Left kidney (tissue), 2 donors: ENCODE data around the gene SPRY1. TPM values are rescaled to one million over a fixed set of nuclear protein-coding genes. Genes with fewer than 3 reads are reported as not detected.

ENCODE experiments used
- DNase-seq: peaks from one replicate; pipeline ENCODE4 v3.0.0-alpha.2; 2013
- polyA plus RNA-seq: library from polyadenylated mRNA; unstranded; fragments of 120-200 nt; gene quantifications from one replicate; pipeline ENCODE4 v1.2.1, GENCODE V29; 2013; ENCODE audit not compliant: insufficient read length

SPRY1 gene
- polyA plus RNA-seq, 1 donor, result 84.1 TPM

DNA sequence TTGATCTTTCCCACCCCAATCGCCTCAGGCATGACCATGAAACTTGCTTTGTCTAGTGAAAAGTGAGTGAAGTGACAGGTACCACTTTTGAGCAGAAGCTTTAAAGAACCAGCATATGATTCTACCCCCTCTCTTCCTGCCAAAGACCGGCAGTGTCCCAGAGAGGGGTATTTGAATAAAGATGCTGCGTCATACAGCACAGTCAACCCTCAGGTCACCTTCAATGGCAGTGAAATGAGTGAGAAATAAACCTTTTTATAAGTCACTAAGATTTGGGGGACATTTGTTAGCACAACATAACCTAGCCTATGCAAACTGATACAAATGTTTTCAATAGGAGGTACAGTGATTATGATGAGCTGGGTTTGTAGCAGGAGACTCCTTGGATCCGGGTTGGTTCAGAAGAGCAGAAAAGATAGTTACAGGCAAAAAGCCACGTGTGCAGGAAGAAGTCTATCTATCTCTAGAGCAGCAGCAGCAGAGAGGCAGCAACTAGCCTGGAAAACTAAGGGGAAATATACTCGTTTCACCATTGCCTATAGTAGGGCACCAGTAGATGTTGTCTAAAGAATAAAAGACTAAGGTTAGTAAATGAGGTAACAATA, 30.3 kb upstream of the SPRY1 start:
- DNase-seq, result no peak

DNA sequence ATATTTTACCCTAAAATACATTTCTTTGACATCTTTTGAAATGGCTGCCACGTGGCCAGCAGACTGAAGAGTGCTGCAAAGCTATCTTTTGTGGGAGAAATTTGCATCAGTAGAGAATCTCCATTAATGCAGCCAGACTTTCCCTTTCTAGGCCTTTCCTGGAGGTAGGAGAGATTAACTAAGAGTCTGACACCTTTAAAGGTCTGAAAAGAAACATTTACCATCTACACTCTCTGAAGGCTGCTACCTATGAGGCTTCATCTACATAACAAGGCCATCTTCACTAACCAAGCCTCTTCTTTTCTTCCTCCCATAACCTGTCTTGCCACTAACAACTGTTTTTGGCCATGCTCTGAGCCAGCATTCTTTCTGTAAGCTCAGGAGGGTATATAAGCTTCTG, 17.8 kb upstream of the SPRY1 start:
- DNase-seq, result no peak

DNA sequence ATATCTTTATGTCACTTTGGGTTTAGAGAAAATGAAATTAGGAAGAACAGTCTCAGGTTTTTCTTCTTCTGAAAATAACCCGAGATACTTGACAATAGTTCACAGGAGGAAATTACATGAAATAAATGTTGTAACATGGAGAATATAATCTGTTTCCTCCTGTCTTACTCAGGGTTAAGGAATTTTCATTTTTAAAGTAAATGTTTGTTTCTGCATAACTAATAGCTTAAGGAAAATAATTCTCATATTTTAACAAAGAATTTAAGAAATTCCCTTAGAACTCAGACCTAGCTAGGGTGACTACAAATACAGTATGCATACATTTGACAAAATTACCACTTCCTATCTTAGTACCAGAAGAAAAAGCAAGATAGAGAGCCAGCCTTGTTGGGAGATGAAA, 17.2 kb upstream of the SPRY1 start:
- DNase-seq, result no peak

DNA sequence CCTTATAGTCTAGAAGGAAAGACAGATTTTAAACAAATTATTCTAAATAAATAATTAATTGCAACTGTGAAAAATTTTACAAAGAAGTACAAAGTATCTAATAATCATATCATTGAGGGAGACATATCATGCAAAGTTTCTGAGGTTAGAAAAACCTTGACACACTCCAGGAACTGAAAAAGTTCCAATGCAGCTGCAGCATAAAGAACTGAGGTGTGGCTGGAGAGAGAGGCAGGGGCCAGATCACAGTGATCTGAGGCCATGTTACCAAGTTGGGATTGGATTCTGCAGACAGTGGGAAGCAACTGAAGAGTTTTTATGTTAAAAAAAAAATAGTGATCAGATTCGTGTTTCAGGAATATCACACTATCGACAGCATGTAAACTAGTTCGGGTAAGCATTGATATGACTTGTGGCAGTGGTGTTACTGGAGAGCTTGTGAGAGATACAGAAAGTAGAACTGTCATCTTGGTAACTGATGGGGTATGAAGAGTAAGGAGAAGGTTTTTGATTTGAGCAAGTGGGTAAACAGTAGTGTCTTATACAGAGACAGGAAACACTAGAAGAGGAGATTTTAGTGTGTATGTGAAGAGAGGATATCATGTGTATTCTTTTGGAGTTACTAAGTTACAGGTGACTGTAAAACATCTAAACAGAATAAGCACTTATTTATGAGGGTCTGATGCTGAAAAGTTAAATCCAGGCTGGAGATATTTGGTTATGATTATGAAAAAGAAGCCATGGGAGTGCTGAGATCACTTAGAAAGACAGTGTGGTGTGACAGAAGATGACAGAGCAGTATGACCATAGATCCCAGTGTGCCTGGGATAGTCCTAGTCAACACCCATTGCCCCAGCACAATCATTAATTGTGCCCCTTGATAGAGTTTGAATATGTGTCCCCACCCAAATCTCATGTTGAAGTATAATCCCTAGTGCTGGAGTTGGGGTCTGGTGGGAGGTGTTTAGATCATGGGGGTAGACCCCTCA, 15.6 kb upstream of the SPRY1 start:
- DNase-seq, result no peak

DNA sequence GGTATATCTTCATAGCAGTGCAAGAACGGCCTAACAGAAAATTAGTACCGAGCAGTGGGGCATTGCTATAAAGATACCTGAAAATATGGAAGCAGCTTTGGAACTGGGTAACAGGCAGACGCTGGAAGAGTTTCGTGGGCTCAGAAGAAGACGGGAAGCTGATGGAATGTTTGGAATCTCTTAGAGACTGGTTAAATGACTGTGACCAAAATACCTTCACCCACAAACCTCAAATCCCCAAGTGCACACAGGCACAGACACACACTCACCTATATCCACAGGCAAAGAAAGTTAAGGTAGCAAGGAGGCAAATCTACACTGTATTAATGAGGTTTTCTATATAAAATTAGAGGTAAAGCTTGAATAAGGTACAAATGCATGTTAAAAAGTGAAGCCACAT, 14.6 kb upstream of the SPRY1 start:
- DNase-seq, result no peak

DNA sequence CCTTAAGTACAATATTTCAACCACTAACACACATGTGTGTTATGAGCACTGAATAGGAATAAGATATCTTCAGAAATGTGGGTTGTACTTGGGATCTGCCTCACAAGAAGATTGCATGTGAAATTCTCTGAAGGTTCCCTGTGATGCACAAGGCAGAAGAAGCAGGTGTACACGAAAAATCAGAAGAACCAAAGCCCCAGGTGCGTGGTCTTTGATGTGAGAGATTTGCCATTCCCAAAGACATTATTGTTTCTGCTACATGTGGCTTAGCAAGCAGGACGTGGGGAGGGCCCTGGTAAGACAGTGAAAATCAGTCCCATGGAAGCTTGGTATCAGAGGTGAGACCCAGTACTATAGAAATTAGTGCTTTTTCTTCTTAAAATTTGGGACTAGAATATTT, 13.0 kb upstream of the SPRY1 start:
- no peak for DNase-seq

DNA sequence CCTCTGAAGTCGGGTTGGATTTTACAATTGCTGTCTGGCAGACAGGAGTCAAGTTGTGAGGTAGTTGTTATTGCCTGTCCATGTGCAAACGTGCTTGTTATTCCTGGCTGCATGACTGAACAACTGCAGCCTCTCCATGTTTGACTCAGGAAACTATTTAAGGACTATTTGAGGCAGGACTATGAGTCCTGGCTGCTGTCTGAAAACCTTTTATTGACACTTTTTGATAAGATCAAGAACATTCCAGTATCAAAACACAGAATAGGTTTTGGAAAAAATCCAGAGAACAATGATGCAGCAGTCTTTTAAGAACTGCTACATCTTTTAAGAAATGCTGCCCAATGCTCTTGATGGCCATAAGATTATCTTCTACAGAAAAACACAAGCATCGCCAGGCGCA, 10.0 kb upstream of the SPRY1 start:
- no peak for DNase-seq

DNA sequence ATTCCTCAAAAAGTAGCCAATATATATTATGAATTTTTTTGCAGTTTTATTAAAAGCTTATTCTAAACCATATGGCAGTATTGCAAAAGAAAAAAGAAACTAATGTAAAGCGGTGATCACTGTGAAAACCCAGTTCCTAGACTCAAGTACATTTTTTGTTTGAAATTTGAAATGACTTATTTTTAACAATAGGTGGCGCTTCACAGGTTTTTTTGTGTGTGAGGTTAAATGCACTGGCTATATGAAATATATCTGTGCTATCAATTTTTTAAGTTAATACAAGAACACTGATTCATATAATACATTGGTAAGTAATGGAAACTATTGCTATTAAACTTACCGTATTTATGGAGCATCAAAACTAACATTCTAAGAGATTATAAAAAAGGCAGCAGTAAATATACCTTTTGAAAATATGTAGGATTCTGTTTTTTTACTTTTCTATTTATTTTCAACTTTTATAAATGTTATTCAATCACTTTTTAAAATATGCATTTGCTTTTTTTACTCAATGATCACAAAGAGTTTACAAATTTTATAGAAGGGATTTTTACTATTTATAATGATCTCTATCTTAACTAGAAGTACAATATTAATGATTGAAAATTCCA, 5.6 kb upstream of the SPRY1 start:
- DNase-seq, result no peak

DNA sequence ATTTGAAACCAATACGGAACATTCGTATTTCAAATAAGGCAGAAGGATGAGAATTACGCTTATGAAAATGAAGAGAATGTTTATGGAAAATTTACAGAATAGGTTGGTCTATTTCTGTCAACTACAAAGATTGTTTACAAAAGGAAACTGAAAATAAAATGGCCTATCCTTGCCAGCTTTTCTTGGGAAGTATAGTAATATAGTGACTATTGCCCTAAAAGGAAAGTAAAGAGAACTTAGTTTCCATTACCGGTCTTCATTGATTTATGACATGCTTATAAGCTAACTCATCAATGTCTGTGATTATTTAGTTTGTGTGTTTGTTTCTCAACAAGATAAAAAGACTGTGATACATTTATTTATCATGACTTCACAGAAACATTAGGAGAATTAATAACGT, 2.9 kb upstream of the SPRY1 start:
- DNase-seq, result no peak

DNA sequence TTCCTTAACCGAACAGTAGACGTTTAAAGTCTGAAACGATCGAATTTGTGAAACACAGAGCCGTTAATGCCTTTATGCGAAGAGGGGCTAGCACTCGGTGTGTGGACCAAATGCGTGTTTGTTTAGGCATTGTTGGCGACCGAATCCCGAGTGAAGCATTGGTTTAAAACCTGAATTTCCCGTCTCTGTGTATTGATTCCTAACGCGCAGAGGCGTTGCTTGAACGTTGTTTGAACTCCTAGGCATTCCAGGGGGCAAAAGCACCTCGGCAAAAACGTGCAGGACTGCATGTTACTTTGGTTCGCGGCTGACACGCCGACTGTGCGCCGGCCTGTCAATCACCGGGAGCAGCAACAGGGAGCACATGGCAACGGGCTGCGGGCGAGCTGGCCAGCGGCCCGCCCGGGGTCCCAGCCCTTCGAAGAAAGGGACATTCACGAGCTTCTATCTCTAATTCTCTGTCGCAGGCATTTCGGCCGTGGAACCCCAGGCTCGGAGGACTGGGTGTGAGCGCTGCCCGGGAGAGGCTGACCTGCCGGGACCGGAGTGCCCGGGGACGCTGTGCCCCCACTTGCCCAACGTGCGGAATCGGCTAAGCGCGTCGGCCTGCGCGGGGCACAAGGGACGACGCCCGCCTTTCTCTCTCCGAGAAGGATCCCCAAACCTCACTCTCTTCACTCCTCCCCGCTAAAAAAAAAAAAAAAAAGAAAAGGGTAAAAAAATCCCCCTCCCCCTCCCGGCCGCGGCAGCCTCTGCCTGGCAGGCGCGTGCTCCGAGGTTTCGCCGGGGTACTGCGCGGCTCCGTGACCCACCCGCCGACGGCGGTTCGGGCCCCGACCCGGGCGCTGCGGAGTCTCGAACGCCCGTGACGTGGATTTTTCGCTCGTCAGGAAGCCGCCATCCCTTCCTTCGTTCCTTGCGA, 810 bp downstream of the SPRY1 start:
- DNase-seq, result no peak

DNA sequence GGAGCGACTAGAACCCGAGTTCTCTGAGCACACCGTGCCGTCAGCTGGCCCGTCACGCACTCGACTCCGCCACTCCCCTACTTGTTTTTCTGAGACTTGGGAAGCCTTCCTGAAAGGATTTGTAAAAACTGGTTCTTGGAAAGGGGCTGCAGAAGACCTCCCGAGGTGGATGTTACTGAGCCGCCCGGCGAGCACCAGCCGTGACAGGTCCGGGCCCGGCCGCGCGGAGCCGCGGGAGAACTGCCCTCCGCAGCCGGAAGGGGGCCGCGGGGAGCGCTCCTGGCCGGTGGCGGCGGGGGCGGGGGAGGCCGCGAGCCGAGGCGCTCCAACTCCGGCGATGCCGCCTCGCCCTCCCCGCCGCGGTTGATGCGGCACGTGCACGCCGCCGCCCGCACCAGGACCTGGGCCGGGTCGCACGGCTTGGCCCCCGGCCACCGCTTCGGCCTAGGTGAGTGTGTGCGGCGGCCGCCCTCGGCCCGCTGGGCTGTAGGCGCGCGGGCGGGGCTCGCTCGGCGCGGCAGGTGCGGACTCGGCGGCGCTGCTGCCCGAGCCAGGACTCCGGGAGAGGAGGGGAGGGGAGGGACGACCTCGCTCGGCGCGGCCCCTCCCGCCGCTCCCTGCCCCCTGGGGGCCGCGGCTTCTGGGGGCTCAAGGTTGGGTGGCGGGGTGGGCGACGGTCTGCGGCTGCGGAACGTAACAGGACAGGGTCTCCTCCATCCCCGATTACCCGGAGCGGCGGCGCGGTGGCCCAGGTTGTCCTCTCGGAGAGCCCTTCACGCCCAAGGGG, 1.7 kb downstream of the SPRY1 start:
- no peak for DNase-seq

DNA sequence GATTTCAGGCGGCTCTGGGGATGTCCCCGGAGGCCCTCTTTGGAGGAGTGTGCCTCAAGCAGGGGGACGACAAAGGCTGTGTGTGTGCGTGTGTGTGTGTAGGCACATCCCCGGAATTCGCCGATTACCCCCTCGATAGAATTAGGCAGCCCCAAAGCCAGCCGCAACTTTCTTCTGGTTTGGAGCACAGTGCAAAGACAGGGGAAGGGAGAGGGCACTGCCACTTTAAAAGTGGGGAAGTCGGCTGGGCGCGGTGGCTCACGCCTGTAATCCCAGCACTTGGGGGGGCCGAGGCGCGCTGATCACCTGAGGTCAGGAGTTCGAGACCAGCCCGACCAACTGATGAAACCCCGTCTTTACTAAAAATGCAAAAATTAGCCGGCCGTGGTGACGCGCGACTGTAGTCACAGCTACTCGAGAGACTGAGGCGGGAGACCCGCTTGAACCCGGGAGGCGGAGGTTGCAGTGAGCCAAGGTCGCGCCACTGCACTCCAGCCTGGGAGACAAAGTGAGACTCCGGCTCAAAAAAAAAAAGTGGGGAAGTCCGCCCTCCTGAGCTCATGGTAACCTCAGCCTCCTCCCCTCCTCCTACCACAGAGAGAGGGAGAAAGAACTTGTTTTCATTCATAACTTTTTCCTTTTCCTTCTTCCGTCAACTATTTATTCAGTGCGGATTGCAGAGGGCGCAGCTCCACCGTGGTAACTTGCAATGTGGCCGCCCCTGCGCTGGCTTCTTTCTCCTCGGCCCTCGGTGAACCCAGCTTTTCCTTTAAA, 2.4 kb downstream of the SPRY1 start:
- no peak for DNase-seq

DNA sequence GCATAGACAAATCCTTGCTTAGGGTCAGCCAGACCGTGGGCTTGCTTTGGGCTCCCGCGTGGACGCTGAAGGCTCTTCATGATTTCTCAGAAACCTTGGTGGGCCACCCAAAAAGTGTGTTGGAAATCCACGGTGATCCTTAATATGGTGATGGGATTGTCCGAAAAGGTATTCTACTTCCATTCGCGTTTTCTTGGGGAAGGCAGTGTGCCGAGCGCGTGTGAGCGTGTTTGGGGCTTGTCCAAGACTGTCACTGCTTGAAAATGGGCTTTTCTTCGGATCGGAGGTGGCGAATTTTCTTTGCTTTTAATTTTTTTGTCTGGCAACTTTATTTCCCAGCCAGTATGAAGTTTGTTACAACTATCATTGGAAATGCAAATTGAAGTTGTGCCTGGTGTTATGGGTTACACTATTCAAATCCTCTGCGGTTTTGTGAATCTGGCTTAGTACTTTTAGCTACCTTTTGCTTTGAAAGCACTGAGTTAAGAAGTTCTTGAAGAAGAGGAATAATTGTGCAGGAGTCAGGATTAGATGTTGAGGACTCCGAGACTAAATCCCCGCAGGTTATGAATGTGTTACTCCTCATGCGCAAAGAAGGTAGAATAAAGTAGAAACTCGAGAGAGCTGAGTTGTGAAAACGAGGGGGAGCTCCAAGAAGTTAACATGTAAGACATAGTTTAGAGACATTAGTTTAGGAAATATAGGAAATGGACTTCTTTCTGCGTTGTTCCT, 3.2 kb downstream of the SPRY1 start:
- DNase-seq, result no peak

DNA sequence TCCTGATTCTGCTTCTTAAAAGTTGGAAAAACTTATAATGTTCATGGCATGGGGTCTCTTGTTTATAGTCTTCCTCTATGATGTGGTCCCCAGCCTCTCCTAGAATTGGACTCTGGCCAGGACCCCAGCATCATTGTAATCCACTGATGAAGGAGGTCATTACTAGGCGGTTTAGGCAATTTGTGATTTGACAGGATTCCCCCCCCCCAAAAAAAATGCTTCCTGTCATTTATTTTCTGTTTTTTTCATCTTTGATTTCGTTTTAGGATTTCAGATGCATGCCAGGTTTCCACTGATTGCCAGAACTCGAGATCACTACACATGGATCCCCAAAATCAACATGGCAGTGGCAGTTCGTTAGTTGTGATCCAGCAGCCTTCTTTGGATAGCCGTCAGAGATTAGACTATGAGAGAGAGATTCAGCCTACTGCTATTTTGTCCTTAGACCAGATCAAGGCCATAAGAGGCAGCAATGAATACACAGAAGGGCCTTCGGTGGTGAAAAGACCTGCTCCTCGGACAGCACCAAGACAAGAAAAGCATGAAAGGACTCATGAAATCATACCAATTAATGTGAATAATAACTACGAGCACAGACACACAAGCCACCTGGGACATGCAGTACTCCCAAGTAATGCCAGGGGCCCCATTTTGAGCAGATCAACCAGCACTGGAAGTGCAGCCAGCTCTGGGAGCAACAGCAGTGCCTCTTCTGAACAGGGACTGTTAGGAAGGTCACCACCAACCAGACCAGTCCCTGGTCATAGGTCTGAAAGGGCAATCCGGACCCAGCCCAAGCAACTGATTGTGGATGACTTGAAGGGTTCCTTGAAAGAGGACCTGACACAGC, 4.9 kb downstream of the SPRY1 start:
- DNase-seq, result no peak

DNA sequence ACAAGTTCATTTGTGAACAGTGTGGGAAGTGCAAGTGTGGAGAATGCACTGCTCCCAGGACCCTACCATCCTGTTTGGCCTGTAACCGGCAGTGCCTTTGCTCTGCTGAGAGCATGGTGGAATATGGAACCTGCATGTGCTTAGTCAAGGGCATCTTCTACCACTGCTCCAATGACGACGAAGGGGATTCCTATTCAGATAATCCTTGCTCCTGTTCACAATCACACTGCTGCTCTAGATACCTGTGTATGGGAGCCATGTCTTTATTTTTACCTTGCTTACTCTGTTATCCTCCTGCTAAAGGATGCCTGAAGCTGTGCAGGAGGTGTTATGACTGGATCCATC, 5.5 kb downstream of the SPRY1 start:
- no peak for DNase-seq

DNA sequence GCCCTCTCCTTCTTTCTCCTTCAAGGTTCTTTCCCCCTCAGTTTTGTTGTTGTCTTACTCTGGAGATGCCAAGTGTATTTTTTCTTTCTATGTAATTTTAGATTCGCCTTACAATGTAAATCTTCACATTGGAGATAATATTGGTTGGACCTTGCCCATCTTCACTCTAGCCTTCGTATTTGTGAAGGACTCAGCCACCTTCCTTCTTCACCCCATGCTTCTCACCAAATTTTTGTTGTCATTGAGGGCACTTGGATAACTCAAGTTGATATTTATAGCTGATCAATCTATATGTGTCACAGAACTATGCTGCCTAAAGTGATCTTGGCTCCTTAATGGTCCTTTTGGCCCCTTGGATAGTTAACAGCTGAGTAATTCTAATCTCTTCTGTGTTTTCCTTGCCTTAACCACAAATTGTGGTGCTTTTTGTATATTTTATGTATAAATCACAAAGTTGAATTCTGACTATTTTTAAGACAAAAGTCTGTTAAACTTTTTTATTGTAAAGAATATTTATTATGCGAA, 6.5 kb downstream of the SPRY1 start:
- DNase-seq, result no peak

DNA sequence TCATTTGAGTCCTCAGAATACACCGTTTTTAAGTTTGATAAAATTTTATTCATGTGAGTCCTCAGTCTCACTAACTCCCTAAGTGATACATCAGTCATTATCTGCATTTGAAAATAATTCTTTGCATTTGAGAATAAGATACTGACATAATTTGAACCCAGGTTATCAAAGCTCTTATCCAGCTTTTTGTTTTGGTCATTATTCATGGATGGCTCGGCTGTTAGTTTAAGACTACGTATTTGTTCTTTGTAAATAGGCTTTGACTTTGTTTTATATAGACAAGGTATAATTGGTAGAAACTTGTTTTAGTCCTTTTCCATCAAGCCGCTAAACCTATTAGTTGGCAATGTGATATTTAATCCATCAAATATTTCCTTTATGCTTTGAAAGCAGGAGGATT, 7.9 kb downstream of the SPRY1 start:
- DNase-seq, result no peak

DNA sequence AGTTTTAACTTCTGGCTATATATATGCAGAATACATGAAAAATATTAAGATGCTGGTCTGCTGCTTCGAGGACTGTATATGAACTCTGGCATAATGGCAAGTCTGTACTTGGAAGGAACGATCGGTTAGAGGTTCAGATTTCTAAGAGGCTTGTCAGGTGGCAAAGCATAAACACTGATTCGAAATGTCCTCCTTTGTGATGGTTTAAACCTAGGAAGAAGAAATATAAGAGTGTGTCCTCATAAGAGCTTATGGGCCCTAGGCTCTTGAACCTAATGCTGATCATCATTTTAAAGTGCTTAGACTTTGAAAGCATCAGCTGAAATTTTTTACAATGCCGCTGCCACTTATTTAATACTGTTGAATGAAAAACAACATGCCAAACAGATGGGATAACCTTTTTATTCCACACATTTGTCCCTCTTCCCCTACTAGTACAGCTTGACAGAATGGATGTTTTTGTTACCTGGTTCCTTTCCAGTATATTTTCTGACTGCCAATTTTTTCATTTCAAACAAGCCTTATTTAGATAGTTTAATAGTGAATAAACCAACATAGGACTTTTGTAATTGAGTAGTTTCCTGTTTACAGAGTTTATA, 8.8 kb downstream of the SPRY1 start:
- no peak for DNase-seq
